Spleen (tissue), 7 donors: ENCODE results near the gene ZEB1.

ENCODE experiments used
- POLR2A ChIP-seq, 3 donors: fragments of 450-650 bp; IDR thresholded peaks; one replicate each; pipeline ENCODE4 v1.5.1; 2017; ENCODE audit warnings: antibody characterized with exemption in 3 of 3, mild to moderate bottlenecking in 1 of 3
- POLR2AphosphoS5 ChIP-seq, 3 donors: sonication (generic); formaldehyde crosslinking; IDR thresholded peaks; one replicate each; pipeline ENCODE4 v1.5.1; 2017; ENCODE audit warnings: antibody characterized with exemption in 3 of 3
- TF ChIP-seq, protein P1 (sequence below), 11 experiments: fragments of 200-600 bp in 7 of 11; fragments of 450-650 bp in 4 of 11; sonication (generic) in 4 of 11; IDR thresholded peaks in 8 of 11; conservative IDR thresholded peaks in 3 of 11; 1 replicate in 7 of 11; 2 replicates in 4 of 11; pipeline versions ENCODE4 v1.4.0 to v1.8.0; 2016 to 2021; ENCODE audit warnings: antibody characterized with exemption in 11 of 11, inconsistent platforms in 4 of 11, mild to moderate bottlenecking in 1 of 11
- donor health status: DM: no; HTN: no; CAD: no; lungs with moderate emphysema.
- donor health status: DM: no; HTN: no; CAD: no.
- donor health status: DM: no; HTN: no; CAD: no.

DNA sequence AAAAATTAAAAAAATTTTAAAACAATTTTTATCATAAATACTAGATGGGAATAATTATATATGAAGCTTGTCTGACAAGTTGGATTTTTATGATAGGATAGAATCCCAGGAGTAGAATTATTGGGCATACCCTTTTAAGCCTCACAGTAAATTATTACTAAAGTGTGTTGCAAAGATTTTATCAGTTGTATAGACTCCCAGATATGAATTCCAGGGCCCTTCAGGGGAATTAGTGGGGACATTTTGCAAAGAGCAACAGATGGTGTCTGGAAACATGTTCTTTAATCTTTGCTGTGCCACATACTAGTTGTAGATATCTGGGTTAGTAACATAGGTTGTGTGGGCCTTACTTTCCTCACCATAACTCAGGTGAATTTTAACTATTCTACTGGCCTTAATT is 28.7 kb downstream of the ZEB1 start:
- TF ChIP-seq, protein P1, sequence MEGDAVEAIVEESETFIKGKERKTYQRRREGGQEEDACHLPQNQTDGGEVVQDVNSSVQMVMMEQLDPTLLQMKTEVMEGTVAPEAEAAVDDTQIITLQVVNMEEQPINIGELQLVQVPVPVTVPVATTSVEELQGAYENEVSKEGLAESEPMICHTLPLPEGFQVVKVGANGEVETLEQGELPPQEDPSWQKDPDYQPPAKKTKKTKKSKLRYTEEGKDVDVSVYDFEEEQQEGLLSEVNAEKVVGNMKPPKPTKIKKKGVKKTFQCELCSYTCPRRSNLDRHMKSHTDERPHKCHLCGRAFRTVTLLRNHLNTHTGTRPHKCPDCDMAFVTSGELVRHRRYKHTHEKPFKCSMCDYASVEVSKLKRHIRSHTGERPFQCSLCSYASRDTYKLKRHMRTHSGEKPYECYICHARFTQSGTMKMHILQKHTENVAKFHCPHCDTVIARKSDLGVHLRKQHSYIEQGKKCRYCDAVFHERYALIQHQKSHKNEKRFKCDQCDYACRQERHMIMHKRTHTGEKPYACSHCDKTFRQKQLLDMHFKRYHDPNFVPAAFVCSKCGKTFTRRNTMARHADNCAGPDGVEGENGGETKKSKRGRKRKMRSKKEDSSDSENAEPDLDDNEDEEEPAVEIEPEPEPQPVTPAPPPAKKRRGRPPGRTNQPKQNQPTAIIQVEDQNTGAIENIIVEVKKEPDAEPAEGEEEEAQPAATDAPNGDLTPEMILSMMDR (IDR thresholded peaks at IDR 0.05 in 8 of 11, conservative IDR thresholded peaks at IDR 0.05 in 3 of 11), result no peak
- TF ChIP-seq POLR2A (IDR thresholded peaks at IDR 0.05), result no peak
- TF ChIP-seq POLR2AphosphoS5 (IDR thresholded peaks at IDR 0.05), result no peak
